HCT116 (cell line): ENCODE measurements around the gene TSC22D4. TPM values are rescaled to one million over a fixed set of nuclear protein-coding genes. Genes with fewer than 3 reads are reported as not detected.

ENCODE experiments used
- ATAC-seq: fragments of 200-7000 bp; cut with Tn5 transposase; 2 replicates; pipeline ENCODE4 v1.9.1; 2020; ENCODE audit warnings: mild to moderate bottlenecking, moderate library complexity
- BruUV-seq: library from RNA; stranded (reverse); fragments of 400-500 nt; replicated peaks from 2 replicates; lab custom pipeline; 2021; lab: Mats Ljungman, UMichigan
- CTCF ChIA-PET: fragments of 300-600 bp; sonication (Branson Sonifier 250); formaldehyde crosslinking; loops from one replicate; lab custom pipeline; 2021; ENCODE audit warnings: antibody characterized with exemption; lab: Charles Lee
- POLR2A ChIA-PET: fragments of 300-600, 350-600 bp; sonication (Branson Sonifier 250); formaldehyde crosslinking; loops from one replicate; lab custom pipeline; 2021; ENCODE audit warnings: antibody characterized with exemption; lab: Charles Lee
- RAD21 ChIA-PET, 2 experiments: fragments of 300-600 bp; sonication (Branson Sonifier 250); formaldehyde crosslinking; loops; one replicate each; lab custom pipeline; 2023; ENCODE audit warnings: low total read pairs in 2 of 2; ENCODE audit not compliant: uncharacterized antibody in 2 of 2, unreplicated experiment in 2 of 2, low non-redundant PET in 1 of 2; lab: Charles Lee
- DNase-seq: peaks from one replicate; pipeline ENCODE4 v3.0.0-alpha.2; 2010; ENCODE audit warnings: low read depth, low spot score
- H2AFZ ChIP-seq: fragments of 200-600 bp; shearing (Covaris generic), sonication (generic); 2 replicates; pipeline ENCODE4 v1.6.1; 2017; ENCODE audit warnings: low read depth, mixed run types, mixed read lengths, antibody characterized with exemption, low read length; ENCODE audit not compliant: poor library complexity, severe bottlenecking
- H3K27ac ChIP-seq: 2 replicates; pipeline ENCODE4 v1.5.1; 2012; ENCODE audit warnings: low read depth, low read length
- H3K27me3 ChIP-seq: fragments of 200-600 bp; sonication (generic); 2 replicates; pipeline ENCODE4 v1.6.1; 2016; ENCODE audit warnings: mixed run types, low read length, mixed read lengths; ENCODE audit not compliant: insufficient read depth
- H3K36me3 ChIP-seq, 2 experiments: fragments of 200-500 bp in 1 of 2; fragments of 200-600 bp in 1 of 2; sonication (Bioruptor generic) in 1 of 2; sonication (generic) in 1 of 2; 2 replicates each; pipeline versions ENCODE4 v1.5.1 to v1.6.1; 2014 to 2016; ENCODE audit warnings: low read length in 2 of 2, inconsistent platforms in 1 of 2, mixed read lengths in 1 of 2, mixed run types in 1 of 2; ENCODE audit not compliant: insufficient read depth in 2 of 2, control insufficient read depth in 1 of 2
- H3K4me1 ChIP-seq, 2 experiments: fragments of 200-600 bp in 1 of 2; sonication (generic) in 1 of 2; 2 replicates each; pipeline versions ENCODE4 v1.5.1 to v1.6.1; 2012 to 2017; ENCODE audit warnings: low read length in 2 of 2, inconsistent platforms in 1 of 2, mild to moderate bottlenecking in 1 of 2, mixed read lengths in 1 of 2, mixed run types in 1 of 2, moderate library complexity in 1 of 2; ENCODE audit not compliant: insufficient read depth in 2 of 2, control insufficient read depth in 1 of 2
- H3K4me2 ChIP-seq: fragments of 200-600 bp; sonication (generic); 2 replicates; pipeline ENCODE4 v1.6.1; 2017; ENCODE audit warnings: mixed run types, low read length, mixed read lengths
- H3K4me3 ChIP-seq, 2 experiments: fragments of 200-600 bp in 1 of 2; sonication (generic) in 1 of 2; replicated peaks in 1 of 2; 2 replicates each; pipeline ENCODE4 v1.5.1; 2011 to 2016; ENCODE audit warnings: low read length in 2 of 2, control low read depth in 1 of 2, low read depth in 1 of 2, mild to moderate bottlenecking in 1 of 2, mixed read lengths in 1 of 2, mixed run types in 1 of 2
- H3K79me2 ChIP-seq: fragments of 200-600 bp; sonication (generic); 2 replicates; pipeline ENCODE4 v1.6.1; 2017; ENCODE audit warnings: mild to moderate bottlenecking, mixed run types, low read length, moderate library complexity, mixed read lengths; ENCODE audit not compliant: insufficient read depth
- H3K9ac ChIP-seq: fragments of 200-600 bp; sonication (generic); 2 replicates; pipeline ENCODE4 v1.6.1; 2016; ENCODE audit warnings: low read length, mixed read lengths
- H3K9me2 ChIP-seq: fragments of 200-600 bp; sonication (generic), shearing (Covaris generic); 2 replicates; pipeline ENCODE4 v1.6.1; 2017; ENCODE audit warnings: mixed run types, mild to moderate bottlenecking, moderate library complexity; ENCODE audit not compliant: insufficient read depth
- H3K9me3 ChIP-seq, 2 experiments: fragments of 200-500 bp in 1 of 2; fragments of 200-600 bp in 1 of 2; sonication (Bioruptor generic) in 1 of 2; sonication (generic) in 1 of 2; 2 replicates each; pipeline ENCODE4 v1.6.1; 2014 to 2017; ENCODE audit warnings: low read length in 2 of 2, mixed read lengths in 2 of 2, inconsistent platforms in 1 of 2, low read depth in 1 of 2, mild to moderate bottlenecking in 1 of 2, mixed run types in 1 of 2, moderate library complexity in 1 of 2; ENCODE audit not compliant: control insufficient read depth in 1 of 2, insufficient read depth in 1 of 2
- H4K20me1 ChIP-seq: fragments of 200-600 bp; sonication (generic), shearing (Covaris generic); 2 replicates; pipeline ENCODE4 v1.6.1; 2017; ENCODE audit warnings: mixed run types, mild to moderate bottlenecking, moderate library complexity; ENCODE audit not compliant: insufficient read depth
- ELF1 ChIP-seq: IDR thresholded peaks from 2 replicates; pipeline ENCODE4 v1.6.1; 2012; ENCODE audit warnings: low read depth, borderline replicate concordance
- EZH2phosphoT487 ChIP-seq: fragments of 200-600 bp; IDR thresholded peaks from 2 replicates; pipeline ENCODE4 v1.6.1; 2018; ENCODE audit warnings: antibody characterized with exemption, borderline replicate concordance
- POLR2AphosphoS5 ChIP-seq: IDR thresholded peaks from 2 replicates; pipeline ENCODE4 v1.6.1; 2011; ENCODE audit warnings: mild to moderate bottlenecking, low read depth, low read length, moderate library complexity
- SIN3A ChIP-seq: IDR thresholded peaks from 2 replicates; pipeline ENCODE4 v1.6.1; 2012; ENCODE audit warnings: low read depth
- SRF ChIP-seq: IDR thresholded peaks from 2 replicates; pipeline ENCODE4 v1.6.1; 2012; ENCODE audit warnings: low read depth
- TCF7L2 ChIP-seq: IDR thresholded peaks from 2 replicates; pipeline ENCODE4 v1.7.0; 2011; ENCODE audit warnings: borderline replicate concordance, inconsistent platforms; ENCODE audit not compliant: insufficient read depth, insufficient read length; ENCODE audit errors: extremely low read depth
- YY1 ChIP-seq: IDR thresholded peaks from 2 replicates; pipeline ENCODE4 v1.6.1; 2011; ENCODE audit warnings: low read length, low read depth, moderate library complexity, mild to moderate bottlenecking; ENCODE audit not compliant: insufficient replicate concordance; ENCODE audit errors: extremely low read depth
- ZFX ChIP-seq: fragments of 450-650 bp; IDR thresholded peaks from 2 replicates; pipeline ENCODE4 v1.6.1; 2017
- intact Hi-C: fragments of 100-400 bp; cut with micrococcal nuclease; formaldehyde crosslinking; loops from 2 replicates; pipeline ENCODE4 v1.10.0; 2022
- total RNA-seq: library from RNA; stranded (reverse); gene quantifications from one replicate; pipeline ENCODE4 v1.2.1, GENCODE V29; 2021; ENCODE audit not compliant: unreplicated experiment

Gene TSC22D4
- total RNA-seq, 1 experiment from 2014 or later = 36.9 TPM

GRCh38 chr7:100515072-100515532, 36.1 kb upstream of the TSC22D4 start (continued):
- TF ChIP-seq SIN3A (no peak), ZFX (no peak)

- ChIA-PET CTCF (no interaction called here), RAD21 (interaction anchor here in 1 of 2 experiments (0.7 kb wide), 1 partner anchor 71 kb away, joined by 4 read pairs; no protein-coding TSS in a partner anchor)
- ATAC-seq = no peak
Measured at GRCh38 chr7:100513212-100513810, 34.3 kb upstream of the TSC22D4 start.

GRCh38 chr7:100510437-100511239, 31.6 kb upstream of the TSC22D4 start:
- CTCF ChIA-PET = no interaction called here
- ATAC-seq (no peak), DNase-seq (no peak)
- Histone ChIP-seq H3K36me3 (no peaks in the 10 kb centered on the region), H3K79me2 (no peaks in the 10 kb centered on the region), H4K20me1 (no peaks in the 10 kb centered on the region), H3K4me3 (no peak overlapping the region), H3K27me3 (no peaks in the 10 kb centered on the region), H3K9ac (no peak overlapping the region), H3K4me2 (no peak overlapping the region), H2AFZ (peak overlapping the region; percentile 84), H3K4me1 (peaks cover 11 to 38% of the 10 kb centered on the region in 2 experiments), H3K9me3 (no peaks in the 10 kb centered on the region), H3K27ac (no peak overlapping the region), H3K9me2 (no peaks in the 10 kb centered on the region)
- no TSS peak for BruUV-seq
- POLR2A ChIA-PET = no interaction called here
- TF ChIP-seq EZH2phosphoT487 (no peak), TCF7L2 (no peak), YY1 (no peak), POLR2AphosphoS5 (no peak), ELF1 (no peak), SIN3A (no peak)
- RAD21 ChIA-PET = no interaction called here
- intact Hi-C loops = no loop called here

More at GRCh38 chr7:100513212-100513810, 34.3 kb upstream of the TSC22D4 start:
- no peak overlapping the region for H3K27ac ChIP-seq
- H3K36me3 ChIP-seq = no peaks in the 10 kb centered on the region
- no peak for DNase-seq
- POLR2A ChIA-PET = no interaction called here
- no peak overlapping the region for H3K4me2 ChIP-seq
- no peak overlapping the region for H3K4me3 ChIP-seq
- no peaks in the 10 kb centered on the region for H4K20me1 ChIP-seq
- H3K9ac ChIP-seq = no peak overlapping the region
- no peaks in the 10 kb centered on the region for H3K9me3 ChIP-seq
- no peaks in the 10 kb centered on the region for H3K9me2 ChIP-seq
- no peaks in the 10 kb centered on the region for H3K79me2 ChIP-seq
- no peaks in the 10 kb centered on the region for H3K27me3 ChIP-seq
- H2AFZ ChIP-seq = no peak overlapping the region
- intact Hi-C loops = no loop called here
- peaks cover 10 to 29% of the 10 kb centered on the region in 2 experiments for H3K4me1 ChIP-seq
- no TSS peak for BruUV-seq
- TF ChIP-seq SRF (no peak), POLR2AphosphoS5 (no peak), EZH2phosphoT487 (no peak), YY1 (no peak)
